ACC112 (cell line): ENCODE results near the gene GAL3ST2.
"Not testable (repeated sequence)": the region's sequence is repeated elsewhere in the genome, so short reads cannot be mapped to it uniquely, and the experiment has no call there.

Experiments
- H2AFZ ChIP-seq: fragments of 200-600 bp; sonication (generic); one replicate; pipeline ENCODE4 v1.6.0; 2017; ENCODE audit warnings: antibody characterized with exemption, low read length; ENCODE audit not compliant: unreplicated experiment
- H3K27ac ChIP-seq: fragments of 200-600 bp; sonication (generic); 2 replicates; pipeline ENCODE4 v1.5.1; 2014; ENCODE audit warnings: low read depth, mild to moderate bottlenecking, antibody characterized with exemption, low read length, moderate library complexity
- H3K27me3 ChIP-seq: fragments of 200-600 bp; sonication (generic); 2 replicates; pipeline ENCODE4 v1.6.1; 2014; ENCODE audit warnings: mild to moderate bottlenecking, antibody characterized with exemption, low read length, moderate library complexity, mixed read lengths; ENCODE audit not compliant: insufficient read depth
- H3K36me3 ChIP-seq: fragments of 200-600 bp; sonication (generic); 2 replicates; pipeline ENCODE4 v1.6.1; 2016; ENCODE audit warnings: mild to moderate bottlenecking, antibody characterized with exemption, low read length, moderate library complexity, mixed read lengths; ENCODE audit not compliant: insufficient read depth
- H3K4me1 ChIP-seq: fragments of 200-600 bp; sonication (generic); one replicate; pipeline ENCODE4 v1.6.1; 2016; ENCODE audit warnings: low read length, mixed read lengths; ENCODE audit not compliant: insufficient read depth, unreplicated experiment, control insufficient read depth
- H3K4me3 ChIP-seq: fragments of 200-600 bp; sonication (generic); 2 replicates; pipeline ENCODE4 v1.5.1; 2014; ENCODE audit warnings: mild to moderate bottlenecking, low read depth, low read length
- H3K79me2 ChIP-seq: fragments of 200-600 bp; sonication (generic); one replicate; pipeline ENCODE4 v1.6.0; 2016; ENCODE audit warnings: low read length; ENCODE audit not compliant: control insufficient read depth, unreplicated experiment, insufficient read depth

The GAL3ST2 gene

DNA sequence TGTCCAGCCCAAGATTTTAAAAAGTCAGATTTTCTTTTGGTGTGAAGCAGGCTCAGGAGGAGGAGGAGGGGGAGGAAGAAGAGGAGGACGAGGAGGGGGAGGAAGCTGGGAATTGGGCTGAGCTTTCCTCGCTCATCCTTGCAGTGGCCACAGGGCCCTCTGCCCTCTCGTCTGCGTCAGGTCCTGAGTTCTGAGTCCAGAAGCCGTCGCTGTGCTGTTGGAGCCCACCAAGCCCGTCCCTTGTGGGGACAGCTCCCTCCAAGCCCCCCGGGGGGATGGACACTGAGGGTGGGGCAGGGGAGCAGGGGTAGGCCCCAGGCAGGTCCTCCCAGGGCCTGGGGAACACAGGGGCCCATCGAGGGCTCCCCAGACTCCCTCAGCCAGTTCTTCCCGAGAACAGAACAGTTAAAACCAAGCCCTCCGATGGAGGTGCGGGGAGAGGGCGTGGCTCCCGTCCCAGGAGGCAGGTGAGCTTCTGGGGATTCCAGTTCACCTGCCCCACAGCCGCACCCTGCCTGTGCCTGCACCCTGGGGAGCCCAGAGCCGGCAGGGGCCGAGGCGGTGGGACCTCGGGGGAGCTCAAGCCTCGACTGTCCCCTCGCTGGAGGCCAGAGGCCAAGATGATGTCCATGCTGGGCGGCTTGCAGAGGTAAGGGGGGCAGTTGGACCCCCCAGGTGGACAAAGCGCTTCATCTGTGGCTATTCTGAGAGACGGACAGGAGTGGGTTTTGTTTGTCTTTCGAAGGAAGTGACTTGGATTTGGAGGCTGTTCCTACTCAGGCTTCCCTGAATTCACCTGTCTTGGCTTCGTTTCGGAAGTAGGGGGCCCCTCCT is at the start of gene GAL3ST2:
GAL3ST2 (plus strand) TSS at position 487 of the 834 bp plus-strand sequence; CDS start at position 621, 134 bp downstream.
- Histone ChIP-seq H2AFZ (no peak within 1 kb of the TSS), H3K79me2 (no peaks in the 10 kb centered on the region), H3K27ac (no peak within 1 kb of the TSS), H3K4me3 (no peak within 1 kb of the TSS), H3K36me3 (no peaks in the 10 kb centered on the region), H3K27me3 (no peaks in the 10 kb centered on the region), H3K4me1 (peaks cover 12% of the 10 kb centered on the region)

DNA sequence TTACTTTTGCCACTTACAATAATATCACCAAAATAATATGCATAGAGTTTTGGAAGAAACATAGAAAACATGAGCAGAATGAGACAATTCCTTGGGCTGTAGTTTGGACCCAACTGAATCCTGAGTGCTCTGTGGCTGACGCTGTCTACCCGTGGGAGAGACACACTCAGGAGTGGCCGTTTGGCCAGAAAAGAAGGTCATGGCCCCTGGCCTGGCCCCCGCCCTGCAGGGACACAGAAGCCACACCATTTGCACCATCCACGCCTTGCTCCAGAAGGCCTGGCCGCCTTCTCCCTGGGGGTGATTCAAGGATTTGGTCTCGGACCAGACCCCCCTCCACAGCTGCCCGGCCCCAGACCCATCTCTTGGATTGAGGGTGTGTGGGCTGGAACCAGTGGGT is 48.6 kb upstream of the GAL3ST2 start:
- Histone ChIP-seq H3K27me3 (no peaks in the 10 kb centered on the region), H2AFZ (no peak overlapping the region), H3K4me3 (no peak overlapping the region), H3K4me1 (no peaks in the 10 kb centered on the region), H3K36me3 (peaks cover 11% of the 10 kb centered on the region), H3K79me2 (no peaks in the 10 kb centered on the region), H3K27ac (no peak overlapping the region)

DNA sequence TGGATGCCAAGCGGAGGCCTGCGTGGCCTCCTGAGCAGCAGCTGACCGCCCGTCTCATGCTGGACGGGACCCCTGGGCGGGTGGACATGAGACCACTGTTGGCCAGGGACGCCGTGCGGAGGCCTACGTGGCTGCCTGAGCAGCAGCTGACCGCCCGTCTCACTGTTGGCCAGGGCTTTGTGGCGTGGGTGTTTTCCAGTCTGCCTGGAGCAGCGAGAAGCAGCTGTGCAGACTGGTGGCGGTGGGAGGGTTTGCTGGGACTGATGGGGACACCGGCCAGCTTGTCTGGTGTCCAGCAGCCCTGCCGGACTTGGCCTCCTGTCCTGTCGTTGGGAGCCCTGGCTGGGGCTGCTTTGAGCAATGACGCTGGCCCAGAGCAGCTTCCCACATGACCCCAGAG is 48.0 kb upstream of the GAL3ST2 start:
- Histone ChIP-seq H3K4me1 (no peaks in the 10 kb centered on the region), H3K27me3 (no peaks in the 10 kb centered on the region), H2AFZ (no peak overlapping the region), H3K36me3 (peaks cover 5% of the 10 kb centered on the region; the same call in 1 of the 2 replicates), H3K79me2 (no peaks in the 10 kb centered on the region), H3K4me3 (no peak overlapping the region), H3K27ac (no peak overlapping the region)

- no peak overlapping the region for H3K27ac ChIP-seq
- H3K4me3 ChIP-seq = no peak overlapping the region
- no peaks in the 10 kb centered on the region for H3K79me2 ChIP-seq
- H3K4me1 ChIP-seq = no peaks in the 10 kb centered on the region
- H2AFZ ChIP-seq = no peak overlapping the region
- H3K27me3 ChIP-seq = no peaks in the 10 kb centered on the region
- H3K36me3 ChIP-seq = no peaks in the 10 kb centered on the region
Observed at GRCh38 chr2:241729868-241730267, 46.8 kb upstream of the GAL3ST2 start.

- Histone ChIP-seq H3K27ac (no peak overlapping the region), H3K4me3 (no peak overlapping the region), H2AFZ (no peak overlapping the region), H3K79me2 (no peaks in the 10 kb centered on the region), H3K4me1 (peaks cover 3% of the 10 kb centered on the region), H3K36me3 (no peaks in the 10 kb centered on the region), H3K27me3 (no peaks in the 10 kb centered on the region)
Observed at GRCh38 chr2:241730671-241731293, 45.8 kb upstream of the GAL3ST2 start.

- not testable (repeated sequence) for H2AFZ ChIP-seq, H3K4me3 ChIP-seq, H3K79me2 ChIP-seq
Observed at GRCh38 chr2:241732513-241733186, 44.0 kb upstream of the GAL3ST2 start.

GRCh38 chr2:241733391-241734207 is 43.0 kb upstream of the GAL3ST2 start:
- Histone ChIP-seq H3K36me3 (no peaks in the 10 kb centered on the region), H3K27me3 (no peaks in the 10 kb centered on the region), H3K79me2 (no peaks in the 10 kb centered on the region), H3K27ac (no peak overlapping the region), H2AFZ (peak overlapping the region; percentile 83), H3K4me1 (peaks cover 5% of the 10 kb centered on the region), H3K4me3 (peak overlapping the region; percentile 99)

More at GRCh38 chr2:241732513-241733186, 44.0 kb upstream of the GAL3ST2 start:
- not testable (repeated sequence) for H3K27me3 ChIP-seq, H3K27ac ChIP-seq, H3K4me1 ChIP-seq, H3K36me3 ChIP-seq

DNA sequence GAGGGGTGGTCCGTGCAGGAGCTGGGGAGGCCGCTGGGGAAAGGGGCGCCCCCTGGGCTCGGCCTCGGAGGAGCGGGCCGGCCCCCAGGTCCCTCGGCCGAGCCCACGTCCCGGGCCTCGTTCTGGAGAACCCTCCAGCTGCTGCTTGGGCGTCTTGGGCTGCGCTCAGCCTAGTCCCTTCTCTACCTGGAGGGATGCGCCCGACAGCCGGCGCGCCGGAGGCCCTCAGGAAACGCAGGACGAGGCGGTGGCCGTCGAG is 42.5 kb upstream of the GAL3ST2 start:
- Histone ChIP-seq H3K4me3 (peak overlapping the region; percentile 99), H3K36me3 (no peaks in the 10 kb centered on the region), H3K79me2 (no peaks in the 10 kb centered on the region), H3K27me3 (no peaks in the 10 kb centered on the region), H2AFZ (peak overlapping the region; percentile 83), H3K27ac (no peak overlapping the region), H3K4me1 (peaks cover 5% of the 10 kb centered on the region)

DNA sequence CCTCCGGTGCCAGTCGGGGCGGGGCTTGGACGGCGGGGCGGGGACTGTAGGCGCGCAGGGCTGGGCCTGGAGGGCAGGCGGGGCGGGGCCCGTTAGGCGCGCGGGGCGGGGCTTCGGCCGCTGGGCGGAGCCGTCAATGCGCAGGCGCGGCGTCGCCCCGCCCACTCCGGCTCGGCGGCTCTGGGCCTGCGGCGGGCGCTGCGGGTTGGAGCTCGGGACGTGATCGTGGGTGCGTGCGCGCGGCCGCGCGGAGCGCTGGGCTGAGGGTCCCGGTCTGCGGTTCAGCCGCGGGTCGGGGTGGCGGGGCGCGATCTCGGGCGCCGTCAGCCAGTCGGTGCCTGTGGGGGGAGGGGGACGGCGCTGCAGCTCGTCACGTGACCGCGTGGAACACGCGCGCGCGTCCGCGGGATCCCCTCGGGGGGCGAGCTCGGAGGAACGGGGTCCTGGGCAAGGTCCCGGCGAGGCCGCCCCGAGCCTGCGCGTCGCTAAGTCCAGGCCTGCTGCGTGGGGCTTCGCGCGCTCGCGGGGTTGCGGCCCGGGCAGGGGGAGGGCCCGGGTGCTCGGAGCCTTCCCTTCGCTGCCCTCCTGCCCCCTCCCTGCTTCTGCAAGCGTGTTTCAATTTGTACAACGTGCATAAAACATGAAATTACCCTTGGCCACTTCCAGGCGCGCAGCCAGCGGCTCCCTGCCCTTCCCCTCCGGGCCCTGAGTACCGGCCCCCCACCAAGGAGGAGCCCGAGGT is 42.0 kb upstream of the GAL3ST2 start, which contains the start of gene D2HGDH:
D2HGDH (plus strand) TSS at position 164 of the 742 bp plus-strand sequence. CDS start 595 bp downstream, outside the sequence.
- peaks cover 9% of the 10 kb centered on the region for H3K4me1 ChIP-seq
- H3K79me2 ChIP-seq = no peaks in the 10 kb centered on the region
- peak within 1 kb of the TSS; percentile 48 for H3K27ac ChIP-seq
- H3K27me3 ChIP-seq = no peaks in the 10 kb centered on the region
- no peaks in the 10 kb centered on the region for H3K36me3 ChIP-seq
- H3K4me3 ChIP-seq = peak within 1 kb of the TSS; percentile 99
- peak within 1 kb of the TSS; percentile 83 for H2AFZ ChIP-seq

DNA sequence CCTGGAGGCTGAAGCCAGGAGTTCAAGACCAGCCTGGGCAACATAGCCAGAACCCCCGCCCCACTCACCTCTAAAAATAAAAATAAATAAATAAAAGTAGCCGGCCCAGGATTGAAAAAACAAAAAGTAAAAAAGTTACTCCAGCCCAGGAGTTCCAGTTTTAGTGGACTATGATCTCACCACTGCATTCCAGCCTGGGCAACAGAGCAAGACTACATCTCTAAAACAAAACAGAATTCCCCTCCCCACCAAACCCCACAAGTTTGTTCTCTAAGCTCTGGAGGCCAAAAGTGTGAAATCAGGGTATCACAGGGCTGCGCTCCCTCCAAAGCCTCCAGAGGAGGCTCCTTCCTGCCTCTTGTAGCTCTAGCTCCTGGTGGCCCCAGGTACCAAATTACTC is 40.5 kb upstream of the GAL3ST2 start:
- H2AFZ ChIP-seq = no peak overlapping the region
- H3K79me2 ChIP-seq = peaks cover 2% of the 10 kb centered on the region
- H3K27me3 ChIP-seq = no peaks in the 10 kb centered on the region
- H3K27ac ChIP-seq = no peak overlapping the region
- H3K4me1 ChIP-seq = peaks cover 12% of the 10 kb centered on the region
- H3K4me3 ChIP-seq = no peak overlapping the region; the same call in 1 of the 2 replicates
- no peaks in the 10 kb centered on the region for H3K36me3 ChIP-seq
